Smooth muscle cell (in vitro differentiated cells): ENCODE measurements around the gene PIGL. TPM values are rescaled to one million over a fixed set of nuclear protein-coding genes. Genes with fewer than 3 reads are reported as not detected.
"Not testable (repeated sequence)": the region's sequence is repeated elsewhere in the genome, so short reads cannot be mapped to it uniquely, and the experiment has no call there.

ENCODE experiments used
- DNase-seq: peaks from one replicate; lab custom pipeline; 2025; ENCODE audit not compliant: unreplicated experiment; lab: John Stamatoyannopoulos, UW
- H2AFZ ChIP-seq: fragments of 200-600 bp; sonication (generic); 2 replicates; pipeline ENCODE4 v1.6.0; 2016; ENCODE audit warnings: antibody characterized with exemption, low read depth, mild to moderate bottlenecking
- H3F3A ChIP-seq: fragments of 200-600 bp; sonication (generic); 2 replicates; pipeline ENCODE4 v1.6.0; 2017; ENCODE audit warnings: antibody characterized with exemption, low read depth
- H3K27ac ChIP-seq: fragments of 200-600 bp; sonication (generic); 2 replicates; pipeline ENCODE4 v1.5.1; 2016; ENCODE audit warnings: low read depth, mild to moderate bottlenecking
- H3K27me3 ChIP-seq: fragments of 200-600 bp; sonication (generic); 2 replicates; pipeline ENCODE4 v1.6.1; 2016; ENCODE audit warnings: low read depth, mild to moderate bottlenecking
- H3K36me3 ChIP-seq: fragments of 200-600 bp; sonication (generic); 2 replicates; pipeline ENCODE4 v1.5.1; 2016; ENCODE audit warnings: low read depth
- H3K4me1 ChIP-seq: fragments of 200-600 bp; sonication (generic); 2 replicates; pipeline ENCODE4 v1.5.1; 2016; ENCODE audit warnings: low read depth
- H3K4me2 ChIP-seq: fragments of 200-600 bp; sonication (generic); 2 replicates; pipeline ENCODE4 v1.6.0; 2016; ENCODE audit warnings: mild to moderate bottlenecking
- H3K4me3 ChIP-seq: fragments of 200-600 bp; sonication (generic); 2 replicates; pipeline ENCODE4 v1.5.1; 2016; ENCODE audit warnings: mild to moderate bottlenecking
- H3K79me2 ChIP-seq: fragments of 200-600 bp; sonication (generic); 2 replicates; pipeline ENCODE4 v1.6.0; 2016; ENCODE audit warnings: low read depth, mild to moderate bottlenecking
- H3K9ac ChIP-seq: fragments of 200-600 bp; sonication (generic); 2 replicates; pipeline ENCODE4 v1.6.0; 2016; ENCODE audit warnings: low read depth
- H3K9me3 ChIP-seq: fragments of 200-600 bp; sonication (generic); replicated peaks from 2 replicates; pipeline ENCODE4 v1.5.1; 2016; ENCODE audit warnings: low read depth
- H4K20me1 ChIP-seq: fragments of 200-600 bp; sonication (generic); 2 replicates; pipeline ENCODE4 v1.6.0; 2016; ENCODE audit warnings: low read depth
- WGBS: methylation state at CpG from one replicate; pipeline ENCODE4 v1.1.7; 2016; ENCODE audit warnings: low lambda C conversion rate; 5-methylcytosine and 5-hydroxymethylcytosine counted together
- polyA plus RNA-seq: library from polyadenylated mRNA; unstranded; fragments of >200 nt; fragmentation: Nextera tagmentation; extraction: Ambion mirVana; gene quantifications from 2 replicates; pipeline ENCODE4 v1.2.1, GENCODE V29; 2016
- total RNA-seq: library from RNA; depleted of rRNA; stranded (reverse); fragments of >200 nt; gene quantifications from 2 replicates; pipeline ENCODE4 v1.2.3, GENCODE V29; 2014
- TF ChIP-seq, protein P1 (sequence below): fragments of 200-600 bp; sonication (generic); IDR thresholded peaks from 2 replicates; pipeline ENCODE4 v1.5.1; 2017; ENCODE audit warnings: borderline replicate concordance, mild to moderate bottlenecking, antibody characterized with exemption; ENCODE audit not compliant: insufficient read depth, poor library complexity, severe bottlenecking

Gene PIGL
- total and polyA plus RNA-seq, 2 experiments from 2014 or later: 20.2 to 56.0 TPM

- H3K79me2 ChIP-seq: peaks cover 92% of the 10 kb centered on the region
These were observed 29.4 kb upstream of the PIGL start for GRCh38 chr17:16187642-16188041.

GRCh38 chr17:16189791-16190348 is 27.1 kb upstream of the PIGL start:
- H3K9ac ChIP-seq: no peak overlapping the region
- H4K20me1 ChIP-seq: peaks cover 84% of the 10 kb centered on the region
- H3K27ac ChIP-seq: no peak overlapping the region
- no peaks in the 10 kb centered on the region for H3K27me3 ChIP-seq
- peaks cover 4% of the 10 kb centered on the region for H3K36me3 ChIP-seq
- H3K79me2 ChIP-seq: peaks cover 94% of the 10 kb centered on the region
- H3K9me3 ChIP-seq: no peaks in the 10 kb centered on the region
- H3K4me2 ChIP-seq: peak overlapping the region; percentile 14
- H2AFZ ChIP-seq: no peak overlapping the region
- no peaks in the 10 kb centered on the region for H3K4me1 ChIP-seq
- no peak for DNase-seq
- TF ChIP-seq, protein P1, sequence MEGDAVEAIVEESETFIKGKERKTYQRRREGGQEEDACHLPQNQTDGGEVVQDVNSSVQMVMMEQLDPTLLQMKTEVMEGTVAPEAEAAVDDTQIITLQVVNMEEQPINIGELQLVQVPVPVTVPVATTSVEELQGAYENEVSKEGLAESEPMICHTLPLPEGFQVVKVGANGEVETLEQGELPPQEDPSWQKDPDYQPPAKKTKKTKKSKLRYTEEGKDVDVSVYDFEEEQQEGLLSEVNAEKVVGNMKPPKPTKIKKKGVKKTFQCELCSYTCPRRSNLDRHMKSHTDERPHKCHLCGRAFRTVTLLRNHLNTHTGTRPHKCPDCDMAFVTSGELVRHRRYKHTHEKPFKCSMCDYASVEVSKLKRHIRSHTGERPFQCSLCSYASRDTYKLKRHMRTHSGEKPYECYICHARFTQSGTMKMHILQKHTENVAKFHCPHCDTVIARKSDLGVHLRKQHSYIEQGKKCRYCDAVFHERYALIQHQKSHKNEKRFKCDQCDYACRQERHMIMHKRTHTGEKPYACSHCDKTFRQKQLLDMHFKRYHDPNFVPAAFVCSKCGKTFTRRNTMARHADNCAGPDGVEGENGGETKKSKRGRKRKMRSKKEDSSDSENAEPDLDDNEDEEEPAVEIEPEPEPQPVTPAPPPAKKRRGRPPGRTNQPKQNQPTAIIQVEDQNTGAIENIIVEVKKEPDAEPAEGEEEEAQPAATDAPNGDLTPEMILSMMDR: no peak
- no peaks in the 10 kb centered on the region for H3F3A ChIP-seq
- H3K4me3 ChIP-seq: no peak overlapping the region
- WGBS: 91% methylated on average over 3 of the region's 3 CpGs

More at GRCh38 chr17:16187642-16188041, 29.4 kb upstream of the PIGL start:
- Histone ChIP-seq H3K4me1 (no peaks in the 10 kb centered on the region), H3K4me3 (no peak overlapping the region), H2AFZ (no peak overlapping the region), H3K4me2 (no peak overlapping the region), H4K20me1 (peaks cover 96% of the 10 kb centered on the region), H3F3A (no peaks in the 10 kb centered on the region), H3K27me3 (no peaks in the 10 kb centered on the region), H3K27ac (no peak overlapping the region), H3K9ac (no peak overlapping the region), H3K9me3 (no peaks in the 10 kb centered on the region), H3K36me3 (peaks cover 4% of the 10 kb centered on the region)
- TF ChIP-seq, protein P1: no peak
- WGBS: 97% methylated on average over 5 of the region's 5 CpGs
- DNase-seq: no peak

DNA sequence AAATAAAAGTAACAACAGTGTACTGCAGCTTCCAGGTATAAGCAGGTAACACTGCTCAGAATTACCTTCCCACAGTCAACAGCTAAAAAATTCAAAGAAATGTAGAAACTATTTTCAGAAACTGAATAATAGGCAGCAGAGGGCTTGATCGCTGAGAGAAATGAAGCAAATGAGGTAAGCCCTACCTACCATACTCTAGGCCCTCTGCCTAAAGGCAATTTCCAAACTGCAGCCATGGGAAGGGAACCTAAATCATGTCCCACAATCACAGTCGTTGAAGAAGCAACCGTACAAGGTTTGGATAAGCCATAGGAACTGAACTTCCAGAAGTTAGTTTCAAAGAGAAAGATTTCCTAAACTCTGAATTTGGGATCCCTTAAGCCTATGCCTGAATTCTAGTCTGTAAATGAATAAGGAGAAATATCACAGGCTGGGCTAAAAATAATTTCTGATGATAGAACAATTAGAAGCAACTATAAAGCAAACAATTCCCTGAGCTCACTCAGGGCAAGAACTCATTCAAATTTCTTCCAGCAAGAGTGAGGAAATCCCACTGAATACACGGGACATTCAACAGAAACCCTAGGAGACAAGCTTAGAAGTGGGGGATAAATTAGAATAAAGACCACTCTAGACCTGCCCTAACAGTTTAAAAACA is 26.2 kb upstream of the PIGL start:
- Histone ChIP-seq H3F3A (no peaks in the 10 kb centered on the region), H4K20me1 (peaks cover 85% of the 10 kb centered on the region), H3K9me3 (no peaks in the 10 kb centered on the region), H3K4me2 (no peak overlapping the region), H3K79me2 (peaks cover 95% of the 10 kb centered on the region), H3K36me3 (no peaks in the 10 kb centered on the region), H3K27ac (no peak overlapping the region), H2AFZ (no peak overlapping the region), H3K4me3 (no peak overlapping the region), H3K4me1 (no peaks in the 10 kb centered on the region), H3K9ac (no peak overlapping the region), H3K27me3 (no peaks in the 10 kb centered on the region)
- 91% methylated on average over 4 of the region's 4 CpGs for WGBS
- DNase-seq: no peak
- TF ChIP-seq, protein P1: no peak

DNA sequence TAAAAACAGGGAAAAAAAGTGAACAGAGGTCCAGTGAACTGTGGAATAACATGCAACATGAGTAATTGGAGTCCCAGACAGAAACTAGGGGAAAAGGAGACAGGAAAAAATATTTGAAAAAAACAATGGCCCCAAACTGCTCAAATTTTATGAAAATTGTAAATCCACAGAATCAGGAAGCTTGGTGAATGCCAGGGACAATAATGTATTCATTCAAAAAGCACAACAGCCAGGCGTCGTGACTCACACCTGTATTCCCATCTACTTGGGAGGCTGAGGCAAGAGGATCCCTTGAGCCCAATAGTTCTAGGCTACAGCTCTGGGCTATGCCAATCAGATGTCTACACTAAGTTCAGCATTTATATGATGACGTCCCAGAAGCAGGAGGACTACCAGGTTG is 25.4 kb upstream of the PIGL start:
- 100% methylated on average over 3 of the region's 3 CpGs for WGBS
- H3K36me3 ChIP-seq: no peaks in the 10 kb centered on the region
- H3K27ac ChIP-seq: no peak overlapping the region
- H3K27me3 ChIP-seq: no peaks in the 10 kb centered on the region
- H4K20me1 ChIP-seq: peaks cover 81% of the 10 kb centered on the region
- H3K9me3 ChIP-seq: no peaks in the 10 kb centered on the region
- H3K9ac ChIP-seq: no peak overlapping the region
- DNase-seq: no peak
- H3K79me2 ChIP-seq: peaks cover 95% of the 10 kb centered on the region
- H2AFZ ChIP-seq: no peak overlapping the region
- no peaks in the 10 kb centered on the region for H3F3A ChIP-seq
- TF ChIP-seq, protein P1: no peak
- H3K4me1 ChIP-seq: no peaks in the 10 kb centered on the region
- no peak overlapping the region for H3K4me2 ChIP-seq
- no peak overlapping the region for H3K4me3 ChIP-seq

- Histone ChIP-seq H3K79me2 (peaks cover 94% of the 10 kb centered on the region), H4K20me1 (peaks cover 63% of the 10 kb centered on the region)
- not testable (repeated sequence) for H3K9me3 ChIP-seq, H2AFZ ChIP-seq, H3K9ac ChIP-seq, H3K27me3 ChIP-seq, H3F3A ChIP-seq, H3K36me3 ChIP-seq, DNase-seq, H3K4me3 ChIP-seq, H3K4me2 ChIP-seq, H3K27ac ChIP-seq, H3K4me1 ChIP-seq
- 100% methylated on average over 2 of the region's 2 CpGs for WGBS
These were observed 22.6 kb upstream of the PIGL start for GRCh38 chr17:16194307-16194835.
